ENCODE measurements around the gene ZWILCH. TPM values are rescaled to one million over a fixed set of nuclear protein-coding genes. Genes with fewer than 3 reads are reported as not detected.

ZWILCH gene
- total RNA-seq, 1 experiment from 2014 or later = 51.9 TPM

DNA sequence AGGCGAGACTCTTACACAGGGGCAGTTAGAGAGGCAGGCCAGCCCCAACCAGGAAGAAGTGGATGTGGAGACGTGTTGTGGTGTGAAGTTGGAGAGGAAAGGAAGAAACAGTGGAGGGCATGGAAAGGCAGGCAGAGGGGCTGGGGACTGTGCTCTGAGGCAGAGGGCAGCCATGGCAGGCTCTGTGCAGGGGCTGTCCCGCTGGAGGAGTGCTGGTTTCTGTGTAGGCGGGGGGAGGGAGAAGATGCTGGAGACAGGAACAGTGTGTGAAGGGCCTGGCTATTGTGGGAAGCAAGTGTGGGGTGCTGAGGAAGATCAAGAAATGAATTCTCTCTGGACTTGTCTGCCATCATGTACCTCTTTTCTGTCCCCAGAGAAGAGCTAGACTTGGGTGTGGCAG is 28.6 kb upstream of the ZWILCH start:
- H3K27ac ChIP-seq = no peak overlapping the region
- H3K9me3 ChIP-seq (replicated peaks) = no peaks in the 10 kb centered on the region
- peaks cover 4% of the 10 kb centered on the region for H3K36me3 ChIP-seq
- no peak overlapping the region for H3K4me3 ChIP-seq
- H3K27me3 ChIP-seq (replicated peaks) = no peaks in the 10 kb centered on the region
- no peak for DNase-seq (ENCODE audit: low read depth in 1 of 2, low spot score in 2 of 2)
- peaks cover 23% of the 10 kb centered on the region for H3K4me1 ChIP-seq (replicated peaks)

DNA sequence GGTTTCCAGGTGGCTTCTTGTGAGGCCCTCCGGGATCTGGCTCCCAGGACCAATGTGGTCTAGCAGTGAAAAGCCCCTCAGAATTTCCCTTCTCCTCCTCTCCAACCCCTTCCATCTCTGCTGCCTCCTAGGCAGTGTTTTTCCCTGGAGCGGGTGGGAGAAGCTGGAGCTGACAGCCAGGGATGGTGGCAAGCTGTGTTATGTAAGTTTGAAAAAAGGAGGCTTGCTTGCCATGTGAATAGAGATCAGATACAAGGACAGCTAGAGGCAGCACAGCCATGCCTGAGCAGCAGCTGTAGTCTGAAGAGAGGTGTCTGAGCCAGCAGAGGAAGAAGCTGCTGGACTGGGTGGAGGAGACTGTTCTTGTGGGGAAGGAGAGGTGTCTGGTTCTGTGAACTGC is 28.1 kb upstream of the ZWILCH start:
- no peaks in the 10 kb centered on the region for H3K9me3 ChIP-seq (replicated peaks)
- H3K27ac ChIP-seq = no peak overlapping the region
- peaks cover 8% of the 10 kb centered on the region for H3K36me3 ChIP-seq
- H3K4me3 ChIP-seq = no peak overlapping the region
- DNase-seq (ENCODE audit: low read depth in 1 of 2, low spot score in 2 of 2) = no peak
- H3K4me1 ChIP-seq (replicated peaks) = peaks cover 18% of the 10 kb centered on the region
- H3K27me3 ChIP-seq (replicated peaks) = no peaks in the 10 kb centered on the region

DNA sequence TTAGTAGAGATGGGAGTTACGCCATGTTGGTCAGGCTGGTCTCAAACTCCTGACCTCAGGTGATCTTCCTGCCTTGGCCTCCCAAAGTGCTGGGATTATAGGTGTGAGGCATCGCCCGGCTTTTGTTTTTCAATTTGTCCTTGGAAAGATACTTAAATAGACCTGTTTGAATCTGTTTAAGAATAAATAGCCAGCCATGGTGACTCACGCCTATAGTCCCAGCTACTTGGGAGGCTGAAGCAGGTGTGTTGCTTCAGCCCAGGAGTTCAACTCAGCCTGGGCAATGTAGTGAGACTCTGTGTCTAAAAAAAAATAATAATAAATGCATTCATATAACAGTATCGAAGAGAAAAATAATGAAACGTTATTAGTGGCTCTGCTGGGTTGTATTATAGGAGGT is 24.9 kb upstream of the ZWILCH start:
- Histone ChIP-seq H3K27ac (no peak overlapping the region), H3K9me3 (replicated peaks) (no peaks in the 10 kb centered on the region)

DNA sequence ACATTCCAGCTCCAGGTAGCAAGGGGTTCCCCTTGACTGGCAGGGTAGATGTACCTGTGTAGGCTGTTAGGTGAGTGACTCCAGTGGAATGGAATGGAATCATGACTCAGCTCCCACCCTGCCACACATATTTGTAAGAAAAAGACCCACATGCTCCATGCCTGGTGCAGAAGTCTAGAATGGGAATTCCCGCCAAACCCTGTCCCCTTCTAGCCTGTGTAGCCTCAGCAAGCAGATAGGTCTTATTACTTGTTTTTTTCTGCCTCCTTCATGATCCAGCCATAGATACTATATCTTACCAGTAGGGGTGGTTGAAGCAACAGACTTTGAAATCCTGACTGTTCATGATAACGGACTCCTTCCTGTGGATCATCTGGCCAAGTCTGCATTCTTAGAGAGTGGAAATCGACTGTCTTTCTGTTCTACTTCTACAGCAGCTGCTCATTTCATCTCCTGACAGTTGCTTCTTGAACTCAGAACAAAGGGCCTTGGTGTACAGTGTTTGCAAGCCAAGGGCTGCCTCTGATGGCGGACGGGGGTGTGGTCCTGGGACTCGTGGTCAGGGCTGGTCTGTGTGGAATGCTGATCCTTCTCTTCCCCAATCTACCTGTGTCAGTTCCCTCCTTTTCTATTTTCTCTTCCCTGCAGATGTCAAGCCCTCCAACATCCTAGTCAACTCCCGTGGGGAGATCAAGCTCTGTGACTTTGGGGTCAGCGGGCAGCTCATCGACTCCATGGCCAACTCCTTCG is 23.8 kb upstream of the ZWILCH start:
- no peak overlapping the region for H3K27ac ChIP-seq
- peaks cover 25% of the 10 kb centered on the region for H3K36me3 ChIP-seq
- no peaks in the 10 kb centered on the region for H3K9me3 ChIP-seq (replicated peaks)
- H3K4me1 ChIP-seq (replicated peaks) = 0 out of 2 replicates have a peak, but pooled peaks cover 4% of the 10 kb centered on the region
- no peak overlapping the region for H3K4me3 ChIP-seq
- H3K27me3 ChIP-seq (replicated peaks) = no peaks in the 10 kb centered on the region
- DNase-seq (ENCODE audit: low read depth in 1 of 2, low spot score in 2 of 2) = no peak

More for the DNA sequence above, 24.9 kb upstream of the ZWILCH start:
- no peaks in the 10 kb centered on the region for H3K27me3 ChIP-seq (replicated peaks)
- H3K36me3 ChIP-seq = peaks cover 22% of the 10 kb centered on the region
- no peak for DNase-seq (ENCODE audit: low read depth in 1 of 2, low spot score in 2 of 2)
- H3K4me3 ChIP-seq = no peak overlapping the region
- 0 out of 2 replicates have a peak, but pooled peaks cover 4% of the 10 kb centered on the region for H3K4me1 ChIP-seq (replicated peaks)

DNA sequence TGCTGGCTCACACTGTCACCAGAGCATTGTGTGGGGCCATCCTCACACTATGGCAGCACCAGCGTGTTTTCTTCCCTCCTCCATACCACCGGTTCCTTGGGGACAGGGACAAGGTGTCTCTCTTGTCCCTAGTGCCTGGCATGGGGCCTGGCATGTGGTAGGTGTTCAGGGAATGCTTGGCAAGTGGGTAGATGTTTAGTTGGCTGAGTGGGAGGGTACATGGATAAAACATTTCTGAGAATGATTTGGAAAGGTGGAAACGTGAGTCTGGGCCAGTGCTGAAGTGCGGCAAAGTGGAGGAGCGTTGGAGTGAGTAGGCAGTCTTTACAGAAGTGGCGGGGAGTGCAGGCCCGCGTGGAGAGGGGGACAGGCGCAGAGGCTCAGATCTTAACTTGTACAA is 22.6 kb upstream of the ZWILCH start:
- Histone ChIP-seq H3K4me1 (replicated peaks) (0 out of 2 replicates have a peak, but pooled peaks cover 4% of the 10 kb centered on the region), H3K4me3 (no peak overlapping the region), H3K9me3 (replicated peaks) (no peaks in the 10 kb centered on the region), H3K27me3 (replicated peaks) (no peaks in the 10 kb centered on the region), H3K36me3 (peaks cover 31% of the 10 kb centered on the region), H3K27ac (no peak overlapping the region)
- DNase-seq (ENCODE audit: low read depth in 1 of 2, low spot score in 2 of 2) = no peak

DNA sequence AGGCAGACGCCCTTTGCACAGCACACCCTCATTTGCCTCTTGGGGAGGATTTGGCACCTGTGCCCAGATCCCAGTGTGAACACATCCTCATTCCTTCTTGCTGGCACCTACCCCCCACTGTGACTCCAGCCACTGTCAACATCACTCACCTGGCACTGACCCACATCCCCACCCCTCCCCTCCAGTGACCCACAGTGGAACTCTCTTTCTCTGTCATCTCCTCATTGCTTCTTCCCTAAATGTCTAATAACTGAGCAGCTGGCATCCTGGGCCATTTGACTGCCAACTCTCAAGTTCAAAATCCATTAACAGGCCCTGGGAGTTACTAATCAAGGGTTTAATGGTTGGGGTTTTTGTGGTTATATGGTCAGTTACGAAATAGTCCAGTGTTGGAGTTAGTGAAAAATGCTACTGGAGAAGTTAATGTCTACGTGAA is 22.0 kb upstream of the ZWILCH start:
- H3K27ac ChIP-seq = no peak overlapping the region
- H3K36me3 ChIP-seq = peaks cover 37% of the 10 kb centered on the region
- no peak for DNase-seq (ENCODE audit: low read depth in 1 of 2, low spot score in 2 of 2)

GRCh38 chr15:66484539-66485112 is 20.5 kb upstream of the ZWILCH start:
- Histone ChIP-seq H3K4me3 (no peak overlapping the region), H3K27ac (no peak overlapping the region), H3K27me3 (replicated peaks) (no peaks in the 10 kb centered on the region), H3K9me3 (replicated peaks) (no peaks in the 10 kb centered on the region), H3K36me3 (peaks cover 43% of the 10 kb centered on the region), H3K4me1 (replicated peaks) (0 out of 2 replicates have a peak, but pooled peaks cover 4% of the 10 kb centered on the region)
- DNase-seq (ENCODE audit: low read depth in 1 of 2, low spot score in 2 of 2) = no peak

More for the DNA sequence above, 22.0 kb upstream of the ZWILCH start:
- no peaks in the 10 kb centered on the region for H3K9me3 ChIP-seq (replicated peaks)
- H3K4me3 ChIP-seq = no peak overlapping the region
- H3K27me3 ChIP-seq (replicated peaks) = no peaks in the 10 kb centered on the region
- H3K4me1 ChIP-seq (replicated peaks) = 0 out of 2 replicates have a peak, but pooled peaks cover 4% of the 10 kb centered on the region

DNA sequence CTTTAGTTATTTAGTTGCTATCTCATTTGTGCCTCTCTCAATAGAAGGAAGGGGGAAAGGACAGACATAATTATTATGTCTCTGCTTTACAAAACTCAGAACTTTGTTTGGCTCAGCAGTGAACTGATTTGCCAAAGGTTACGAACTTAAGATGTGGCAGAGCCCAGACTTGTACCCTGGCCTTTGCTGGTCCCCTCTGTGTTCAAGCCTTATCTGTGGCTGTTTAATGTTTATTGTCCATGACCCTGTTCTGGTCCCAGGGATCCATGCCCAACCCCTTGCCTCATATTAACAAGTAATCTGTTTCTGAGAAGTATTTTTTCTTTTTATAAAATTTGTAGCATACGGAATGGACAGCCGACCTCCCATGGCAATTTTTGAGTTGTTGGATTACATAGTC is 18.2 kb upstream of the ZWILCH start:
- no peak for DNase-seq (ENCODE audit: low read depth in 1 of 2, low spot score in 2 of 2)
- H3K4me1 ChIP-seq (replicated peaks) = no peaks in the 10 kb centered on the region
- peaks cover 50% of the 10 kb centered on the region for H3K36me3 ChIP-seq

GRCh38 chr15:66488525-66488924 is 16.6 kb upstream of the ZWILCH start:
- no peak for DNase-seq (ENCODE audit: low read depth in 1 of 2, low spot score in 2 of 2)
- H3K36me3 ChIP-seq = peaks cover 50% of the 10 kb centered on the region

More for the DNA sequence above, 18.2 kb upstream of the ZWILCH start:
- Histone ChIP-seq H3K27me3 (replicated peaks) (no peaks in the 10 kb centered on the region), H3K27ac (no peak overlapping the region), H3K4me3 (no peak overlapping the region), H3K9me3 (replicated peaks) (no peaks in the 10 kb centered on the region)

DNA sequence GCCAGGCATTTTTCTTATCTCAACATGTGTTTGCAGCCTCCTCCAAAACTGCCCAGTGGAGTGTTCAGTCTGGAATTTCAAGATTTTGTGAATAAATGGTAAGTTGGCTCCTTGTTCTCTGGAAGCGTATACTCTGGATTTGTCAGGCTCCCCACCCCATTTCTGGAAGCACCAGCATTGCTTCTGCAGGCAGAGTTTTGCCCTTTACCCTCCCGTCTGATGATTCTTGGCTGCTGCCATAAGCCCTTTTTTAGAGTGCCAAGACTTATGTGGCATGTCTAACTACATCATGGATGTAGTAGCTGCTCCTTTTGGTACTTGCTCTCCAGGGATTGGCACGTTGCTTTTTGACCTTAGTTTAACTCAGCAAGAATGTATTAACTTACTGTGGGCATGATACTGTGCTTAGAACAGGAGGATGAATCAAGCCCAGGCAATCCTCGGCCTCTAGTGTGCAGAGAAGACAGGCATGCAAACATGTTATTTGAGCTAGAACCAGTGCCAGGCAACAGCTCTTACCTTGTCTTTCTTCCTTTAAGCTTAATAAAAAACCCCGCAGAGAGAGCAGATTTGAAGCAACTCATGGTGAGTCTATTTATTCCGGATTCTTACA is 15.8 kb upstream of the ZWILCH start:
- H3K4me1 ChIP-seq (replicated peaks) = no peaks in the 10 kb centered on the region
- H3K27ac ChIP-seq = no peak overlapping the region
- no peaks in the 10 kb centered on the region for H3K9me3 ChIP-seq (replicated peaks)
- DNase-seq (ENCODE audit: low read depth in 1 of 2, low spot score in 2 of 2) = no peak
- H3K36me3 ChIP-seq = peaks cover 58% of the 10 kb centered on the region
- no peak overlapping the region for H3K4me3 ChIP-seq
- no peaks in the 10 kb centered on the region for H3K27me3 ChIP-seq (replicated peaks)

More at GRCh38 chr15:66488525-66488924, 16.6 kb upstream of the ZWILCH start:
- H3K4me1 ChIP-seq (replicated peaks) = no peaks in the 10 kb centered on the region
- no peak overlapping the region for H3K27ac ChIP-seq
- no peaks in the 10 kb centered on the region for H3K9me3 ChIP-seq (replicated peaks)
- H3K27me3 ChIP-seq (replicated peaks) = no peaks in the 10 kb centered on the region
- no peak overlapping the region for H3K4me3 ChIP-seq

- no peaks in the 10 kb centered on the region for H3K27me3 ChIP-seq (replicated peaks)
- H3K9me3 ChIP-seq (replicated peaks) = no peaks in the 10 kb centered on the region
- H3K4me1 ChIP-seq (replicated peaks) = peaks cover 3% of the 10 kb centered on the region
- peaks cover 79% of the 10 kb centered on the region for H3K36me3 ChIP-seq
- H3K27ac ChIP-seq = no peak overlapping the region
- H3K4me3 ChIP-seq = no peak overlapping the region
- DNase-seq (ENCODE audit: low read depth in 1 of 2, low spot score in 2 of 2) = no peak
Measured at GRCh38 chr15:66491846-66492245, 13.3 kb upstream of the ZWILCH start.

GRCh38 chr15:66494262-66494661 is 10.9 kb upstream of the ZWILCH start:
- Histone ChIP-seq H3K27me3 (replicated peaks) (no peaks in the 10 kb centered on the region), H3K27ac (no peak overlapping the region), H3K4me1 (replicated peaks) (peaks cover 13% of the 10 kb centered on the region), H3K36me3 (peaks cover 90% of the 10 kb centered on the region), H3K4me3 (no peak overlapping the region), H3K9me3 (replicated peaks) (no peaks in the 10 kb centered on the region)
- DNase-seq (ENCODE audit: low read depth in 1 of 2, low spot score in 2 of 2) = no peak

DNA sequence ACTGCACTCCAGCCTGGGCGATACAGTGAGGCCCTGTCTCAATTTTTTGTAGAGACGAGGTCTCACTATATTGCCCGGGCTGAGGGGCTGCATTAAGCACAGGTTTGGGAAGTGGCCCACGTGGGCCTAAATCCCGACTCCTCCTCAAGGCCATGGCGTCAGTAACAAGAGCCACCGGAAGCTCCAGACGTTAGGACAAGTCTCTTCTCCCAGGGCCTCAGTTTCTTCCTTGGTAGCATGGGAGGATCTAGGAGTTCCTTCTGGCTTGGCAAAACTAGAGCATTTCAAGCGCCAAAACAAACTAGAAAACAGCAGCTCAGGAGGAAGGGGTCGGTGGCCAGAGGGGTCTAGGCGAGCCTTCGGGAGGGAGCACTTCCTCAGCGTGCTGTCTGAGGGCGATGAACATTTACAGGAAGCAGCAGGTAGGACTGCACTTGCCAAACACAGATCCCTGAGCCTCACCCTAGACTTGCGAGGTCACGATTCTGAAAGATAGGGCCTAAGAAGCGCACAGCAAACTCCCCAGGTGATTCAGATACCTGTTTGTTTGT is 8.1 kb upstream of the ZWILCH start:
- peak overlapping the region; percentile 52 for H3K27ac ChIP-seq
- no peaks in the 10 kb centered on the region for H3K9me3 ChIP-seq (replicated peaks)
- peaks cover 99% of the 10 kb centered on the region for H3K36me3 ChIP-seq
- DNase-seq (ENCODE audit: low read depth in 1 of 2, low spot score in 2 of 2) = peak in 1 of 2 experiments; percentile 13
- peak overlapping the region; percentile 61 for H3K4me3 ChIP-seq
- H3K4me1 ChIP-seq (replicated peaks) = peaks cover 13% of the 10 kb centered on the region
- H3K27me3 ChIP-seq (replicated peaks) = no peaks in the 10 kb centered on the region

All from SJSA1 (cell line).